Breast epithelium (tissue), 4 donors: Measurements from ENCODE around the gene FXYD4. TPM values are rescaled to one million over a fixed set of nuclear protein-coding genes. Genes with fewer than 3 reads are reported as not detected.

ENCODE experiments used
- DNase-seq, 2 donors: peaks; one replicate each; pipeline ENCODE4 v3.0.0-alpha.2; 2019; ENCODE audit warnings: low spot score in 2 of 2
- H3K27ac ChIP-seq, 2 donors: fragments of 200-600 bp; sonication (generic) in 1 of 2; one replicate each; pipeline ENCODE4 v1.5.1; 2016 to 2019; ENCODE audit warnings: mild to moderate bottlenecking in 1 of 2
- H3K27me3 ChIP-seq, 2 donors: fragments of 200-600 bp; sonication (generic) in 1 of 2; one replicate each; pipeline versions ENCODE4 v1.5.1 to v1.6.0; 2017 to 2019; ENCODE audit warnings: control low read depth in 1 of 2, mild to moderate bottlenecking in 1 of 2
- H3K36me3 ChIP-seq: fragments of 200-600 bp; one replicate; pipeline ENCODE4 v1.5.1; 2019
- H3K4me1 ChIP-seq, 2 donors: fragments of 200-600 bp; sonication (generic); one replicate each; pipeline ENCODE4 v1.5.1; 2016 to 2019; ENCODE audit warnings: control low read depth in 1 of 2
- H3K4me3 ChIP-seq, 3 donors: fragments of 200-600 bp; sonication (generic); 1 replicate in 2 of 3; 2 replicates in 1 of 3; pipeline ENCODE4 v1.5.1; 2016 to 2019; ENCODE audit warnings: mild to moderate bottlenecking in 3 of 3, moderate library complexity in 2 of 3
- H3K9me3 ChIP-seq, 2 donors: fragments of 200-600 bp; sonication (generic) in 1 of 2; one replicate each; pipeline ENCODE4 v1.5.1; 2016 to 2019; ENCODE audit warnings: control low read depth in 1 of 2
- POLR2A ChIP-seq: fragments of 450-650 bp; IDR thresholded peaks from one replicate; pipeline ENCODE4 v1.6.1; 2016; ENCODE audit warnings: antibody characterized with exemption, mild to moderate bottlenecking, moderate library complexity
- POLR2AphosphoS5 ChIP-seq, 3 donors: sonication (generic); formaldehyde crosslinking; IDR thresholded peaks; one replicate each; pipeline ENCODE4 v1.6.1; 2017; ENCODE audit warnings: antibody characterized with exemption in 3 of 3
- intact Hi-C: fragments of 100-400 bp; cut with DNase I; formaldehyde crosslinking; loops from one replicate; pipeline ENCODE4 v1.15.1; 2023; ENCODE audit warnings: low total_unique reads
- total RNA-seq, 3 donors: library from RNA; depleted of rRNA; stranded (reverse); fragments of >200 nt; gene quantifications; one replicate each; pipeline ENCODE4 v1.1.0, GENCODE V29; 2016
- TF ChIP-seq, protein P1 (sequence below), 3 donors: fragments of 450-650 bp; IDR thresholded peaks; one replicate each; pipeline ENCODE4 v1.5.1; 2016 to 2017; ENCODE audit warnings: antibody characterized with exemption in 3 of 3, mild to moderate bottlenecking in 3 of 3, moderate library complexity in 3 of 3

The FXYD4 gene
- total RNA-seq, 3 donors from 2014 or later, result not detected

DNA sequence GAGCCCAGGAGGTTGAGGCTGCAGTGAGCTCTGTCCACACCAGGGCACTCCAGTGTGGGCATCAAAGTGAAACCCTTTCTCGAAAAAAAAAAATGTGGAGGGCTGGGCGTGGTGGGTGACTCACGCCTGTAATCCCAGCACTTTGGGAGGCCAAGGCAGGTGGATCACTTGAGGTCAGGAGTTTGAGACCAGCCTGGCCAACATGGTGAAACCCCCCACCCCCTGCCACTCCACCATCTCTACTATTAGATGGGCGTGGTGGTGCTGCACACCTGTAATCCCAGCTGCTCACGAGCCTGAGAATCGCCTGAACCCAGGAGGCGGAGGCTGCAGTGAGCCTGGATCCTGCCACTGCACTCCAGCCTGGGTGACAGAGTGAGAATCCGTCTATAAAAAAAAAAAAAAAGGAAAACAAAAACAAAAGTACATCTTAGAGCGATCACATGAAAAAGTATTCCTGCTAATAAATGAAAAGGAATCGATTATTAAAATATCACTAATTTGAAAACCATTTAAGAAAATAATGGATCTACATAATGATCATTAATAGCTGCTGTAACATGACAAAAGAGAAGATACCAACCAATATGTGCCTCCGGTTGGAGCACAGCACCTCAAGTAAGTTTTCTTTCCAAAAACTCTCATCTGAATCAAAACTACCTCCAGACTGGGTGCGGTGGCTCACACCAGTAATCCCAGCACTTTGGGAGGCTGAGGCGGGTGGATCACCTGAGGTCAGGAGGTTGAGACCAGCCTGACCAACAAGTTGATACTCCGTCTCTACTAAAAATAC lies 32.7 kb downstream of the FXYD4 start:
- Histone ChIP-seq H3K36me3 (no peaks in the 10 kb centered on the region), H3K9me3 (no peaks in the 10 kb centered on the region), H3K4me3 (peak overlapping the region in 1 of 3 donors; percentile 30), H3K27ac (peak overlapping the region in 1 of 2 donors; percentile 5), H3K27me3 (no peaks in the 10 kb centered on the region), H3K4me1 (peaks cover 0 to 14% of the 10 kb centered on the region in 2 donors)
- TF ChIP-seq, protein P1, sequence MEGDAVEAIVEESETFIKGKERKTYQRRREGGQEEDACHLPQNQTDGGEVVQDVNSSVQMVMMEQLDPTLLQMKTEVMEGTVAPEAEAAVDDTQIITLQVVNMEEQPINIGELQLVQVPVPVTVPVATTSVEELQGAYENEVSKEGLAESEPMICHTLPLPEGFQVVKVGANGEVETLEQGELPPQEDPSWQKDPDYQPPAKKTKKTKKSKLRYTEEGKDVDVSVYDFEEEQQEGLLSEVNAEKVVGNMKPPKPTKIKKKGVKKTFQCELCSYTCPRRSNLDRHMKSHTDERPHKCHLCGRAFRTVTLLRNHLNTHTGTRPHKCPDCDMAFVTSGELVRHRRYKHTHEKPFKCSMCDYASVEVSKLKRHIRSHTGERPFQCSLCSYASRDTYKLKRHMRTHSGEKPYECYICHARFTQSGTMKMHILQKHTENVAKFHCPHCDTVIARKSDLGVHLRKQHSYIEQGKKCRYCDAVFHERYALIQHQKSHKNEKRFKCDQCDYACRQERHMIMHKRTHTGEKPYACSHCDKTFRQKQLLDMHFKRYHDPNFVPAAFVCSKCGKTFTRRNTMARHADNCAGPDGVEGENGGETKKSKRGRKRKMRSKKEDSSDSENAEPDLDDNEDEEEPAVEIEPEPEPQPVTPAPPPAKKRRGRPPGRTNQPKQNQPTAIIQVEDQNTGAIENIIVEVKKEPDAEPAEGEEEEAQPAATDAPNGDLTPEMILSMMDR (IDR thresholded peaks at IDR 0.05), result no peak
- TF ChIP-seq POLR2AphosphoS5 (IDR thresholded peaks at IDR 0.05), result no peak
- TF ChIP-seq POLR2A, result no peak
- intact Hi-C loops, result no loop called here
- no peak for DNase-seq

DNA sequence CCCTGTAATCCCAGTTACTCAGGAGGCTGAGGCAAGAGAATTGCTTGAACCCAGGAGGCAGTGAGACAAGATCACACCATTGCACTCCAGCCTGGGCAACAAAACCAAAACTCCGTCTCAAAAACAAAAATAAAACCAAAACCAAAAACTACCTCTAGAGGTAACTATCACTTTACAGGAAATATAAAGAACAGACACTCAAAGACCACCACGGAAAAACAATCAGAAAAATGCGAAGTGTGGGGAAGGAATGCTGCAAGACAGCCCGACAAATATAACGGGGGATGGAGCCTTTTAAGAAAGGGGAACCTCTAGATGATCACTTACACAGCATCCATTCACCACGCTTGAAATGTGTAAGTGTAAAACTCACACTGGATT lies 33.3 kb downstream of the FXYD4 start:
- no peak for DNase-seq
- Histone ChIP-seq H3K9me3 (no peaks in the 10 kb centered on the region), H3K4me1 (peaks cover 0 to 8% of the 10 kb centered on the region in 2 donors), H3K27ac (no peak overlapping the region), H3K27me3 (no peaks in the 10 kb centered on the region), H3K4me3 (peak overlapping the region in 1 of 3 donors; percentile 30), H3K36me3 (no peaks in the 10 kb centered on the region)
- TF ChIP-seq, protein P1 (IDR thresholded peaks at IDR 0.05), result no peak
- TF ChIP-seq POLR2AphosphoS5 (IDR thresholded peaks at IDR 0.05), result no peak
- no peak for TF ChIP-seq POLR2A
- intact Hi-C loops, result no loop called here

DNA sequence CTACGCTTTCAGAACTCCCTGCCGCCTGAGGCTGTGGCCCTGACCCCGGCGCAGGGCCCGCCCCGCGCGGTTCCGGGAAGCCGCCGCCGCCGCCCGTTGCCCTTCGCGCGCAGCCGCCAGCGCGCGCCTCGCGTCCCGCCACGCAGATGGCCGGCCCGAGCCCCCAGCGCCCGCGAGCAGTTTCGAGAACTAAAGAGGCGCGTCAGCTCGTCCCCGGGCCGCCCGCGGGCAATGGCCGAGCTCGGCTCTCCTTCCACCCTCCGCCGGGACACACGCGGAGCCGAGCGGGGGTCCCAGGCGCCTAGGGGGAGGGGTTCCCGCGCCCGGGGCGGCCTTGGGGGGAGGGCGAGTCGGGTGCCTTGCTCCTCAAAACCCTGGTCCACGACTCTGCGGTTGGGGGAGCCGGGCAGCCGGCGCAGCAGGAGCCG lies 35.7 kb downstream of the FXYD4 start:
- no peaks in the 10 kb centered on the region for H3K9me3 ChIP-seq
- peaks cover 0 to 8% of the 10 kb centered on the region in 2 donors for H3K4me1 ChIP-seq
- intact Hi-C loops, result no loop called here
- peak overlapping the region; percentile 99 to 100 for H3K27ac ChIP-seq
- DNase-seq, result peak in 1 of 2 donors; percentile 61
- TF ChIP-seq, protein P1 (IDR thresholded peaks at IDR 0.05), result no peak
- no peak for TF ChIP-seq POLR2AphosphoS5 (IDR thresholded peaks at IDR 0.05)
- H3K27me3 ChIP-seq, result no peaks in the 10 kb centered on the region
- H3K4me3 ChIP-seq, result peak overlapping the region; percentile 71 to 92 (median 82)
- no peaks in the 10 kb centered on the region for H3K36me3 ChIP-seq

DNA sequence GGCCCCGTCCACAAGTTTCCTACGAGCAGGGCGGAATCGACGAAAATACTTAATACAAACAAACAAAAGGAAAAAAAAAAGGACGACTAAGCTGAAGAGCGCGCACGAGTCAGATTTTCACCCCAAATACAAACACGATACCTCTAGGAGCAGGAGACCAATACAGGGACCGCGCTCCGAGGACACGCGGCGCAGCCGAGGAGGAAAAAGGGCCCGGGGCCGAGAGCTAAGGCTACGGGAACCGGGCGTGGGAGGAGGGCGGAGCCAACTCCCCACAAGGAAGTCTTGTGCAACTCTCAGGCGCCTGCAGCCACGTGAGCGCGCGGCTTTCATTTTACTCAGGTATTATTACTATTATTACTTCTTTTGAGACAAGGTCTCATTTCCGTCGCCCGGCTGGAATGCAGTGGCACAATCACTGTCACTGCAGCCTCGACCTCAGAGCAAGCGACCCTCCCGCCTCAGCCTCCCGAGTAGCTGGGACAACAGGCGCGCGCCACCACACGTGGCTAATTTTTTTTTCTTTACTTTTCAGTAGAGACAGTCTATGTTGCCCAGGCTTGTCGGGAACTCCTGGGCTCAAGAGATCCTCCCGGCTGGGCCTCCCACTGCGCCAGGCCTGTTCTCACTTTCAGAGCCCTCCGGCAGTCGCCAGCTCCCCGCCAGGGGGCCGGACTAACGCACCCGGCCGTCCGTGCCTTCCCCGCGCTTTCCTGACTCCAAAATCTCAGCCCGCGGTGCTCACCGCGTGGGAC lies 36.3 kb downstream of the FXYD4 start:
- TF ChIP-seq POLR2AphosphoS5 (IDR thresholded peaks at IDR 0.05) (peak; percentile 86 to 96 (median 95)), POLR2A (peak; percentile 62)
- TF ChIP-seq, protein P1 (IDR thresholded peaks at IDR 0.05), result peak; percentile 23 to 46 (median 25)
- Histone ChIP-seq H3K9me3 (no peaks in the 10 kb centered on the region), H3K27me3 (no peaks in the 10 kb centered on the region), H3K4me1 (peaks cover 0 to 8% of the 10 kb centered on the region in 2 donors), H3K27ac (peak overlapping the region; percentile 99 to 100), H3K36me3 (no peaks in the 10 kb centered on the region), H3K4me3 (peak overlapping the region; percentile 71 to 92 (median 82))
- intact Hi-C loops, result no loop called here
- DNase-seq, result peak; percentile 91 to 93

DNA sequence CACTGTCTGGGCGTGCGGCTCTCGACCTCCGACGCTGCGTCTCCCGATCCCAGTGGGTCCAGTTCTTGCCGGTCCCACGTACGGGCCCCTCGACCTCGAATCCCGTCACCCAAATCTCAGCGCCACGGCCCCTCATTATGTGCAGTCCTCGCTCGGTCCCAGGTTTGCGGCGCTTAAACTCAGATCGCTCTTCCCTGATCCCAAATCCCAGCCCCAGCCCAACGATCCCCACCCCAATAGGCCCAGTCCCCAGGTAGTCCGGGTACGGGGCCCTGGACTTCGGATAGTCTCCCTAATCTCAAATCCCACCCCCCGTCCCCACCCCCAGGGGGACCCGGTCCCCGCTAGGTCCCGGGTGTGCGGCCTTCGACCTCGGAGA lies 36.9 kb downstream of the FXYD4 start:
- Histone ChIP-seq H3K27me3 (no peaks in the 10 kb centered on the region), H3K27ac (peak overlapping the region; percentile 99 to 100), H3K9me3 (no peaks in the 10 kb centered on the region), H3K4me1 (peaks cover 0 to 8% of the 10 kb centered on the region in 2 donors), H3K36me3 (no peaks in the 10 kb centered on the region), H3K4me3 (peak overlapping the region; percentile 71 to 92 (median 82))
- intact Hi-C loops, result no loop called here
- no peak for TF ChIP-seq POLR2A
- TF ChIP-seq POLR2AphosphoS5 (IDR thresholded peaks at IDR 0.05), result no peak
- TF ChIP-seq, protein P1 (IDR thresholded peaks at IDR 0.05), result no peak
- no peak for DNase-seq
